ENCODE results near the gene SLC12A3.

The SLC12A3 gene

DNA sequence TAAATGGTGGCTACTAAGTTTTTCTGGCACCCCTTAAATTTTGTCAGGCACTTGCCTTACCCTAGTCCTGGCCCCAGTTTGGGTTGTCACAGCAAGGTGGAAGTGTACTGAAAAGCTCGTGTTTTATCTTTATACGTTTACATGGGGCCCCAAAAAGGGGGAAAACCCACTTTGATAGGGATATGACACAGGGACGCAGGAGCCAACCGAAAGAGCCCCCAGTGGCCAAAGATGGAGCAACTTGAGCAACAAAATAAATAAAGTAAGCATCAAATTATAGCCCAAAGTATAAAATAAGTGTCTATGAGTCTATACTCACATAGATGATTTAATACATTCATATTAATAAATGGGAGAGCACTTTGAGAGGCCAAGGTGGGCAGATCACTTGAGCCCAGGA lies 91.7 kb downstream of the SLC12A3 start:
- Histone ChIP-seq H3K27me3 (ENCODE audit: insufficient read depth, insufficient read length) (no peaks in the 10 kb centered on the region), H3K36me3 (ENCODE audit: insufficient read depth, insufficient read length, low read length) (no peaks in the 10 kb centered on the region), H3K9me3 (ENCODE audit: insufficient read depth, low read length) (peaks cover 26% of the 10 kb centered on the region), H3K9ac (ENCODE audit: insufficient read length, low read depth) (no peak overlapping the region), H3K4me1 (ENCODE audit: insufficient read depth, insufficient read length) (no peaks in the 10 kb centered on the region), H3K4me3 (ENCODE audit: insufficient read length, low read depth) (no peak overlapping the region)
- no peak for TF ChIP-seq SUZ12 (IDR thresholded peaks at IDR 0.05; ENCODE audit: extremely low read depth, insufficient read depth, insufficient read length)
- no peak for TF ChIP-seq YY1 (IDR thresholded peaks at IDR 0.05; ENCODE audit: insufficient read depth, insufficient read length)
- no peak for TF ChIP-seq ZNF274 (IDR thresholded peaks at IDR 0.05; ENCODE audit: low read depth, low read length)
- DNase-seq (ENCODE audit: low read depth, low spot score), result no peak

GRCh38 chr16:56960681-56961281 lies 95.8 kb downstream of the SLC12A3 start:
- H3K9me3 ChIP-seq (ENCODE audit: insufficient read depth, low read length), result peaks cover 10% of the 10 kb centered on the region; the same call in 1 of the 2 replicates
- TF ChIP-seq ZNF274 (IDR thresholded peaks at IDR 0.05; ENCODE audit: low read depth, low read length) (no peak), SUZ12 (IDR thresholded peaks at IDR 0.05; ENCODE audit: extremely low read depth, insufficient read depth, insufficient read length) (no peak), YY1 (IDR thresholded peaks at IDR 0.05; ENCODE audit: insufficient read depth, insufficient read length) (no peak)
- no peak for DNase-seq (ENCODE audit: low read depth, low spot score)
- no peaks in the 10 kb centered on the region for H3K27me3 ChIP-seq (ENCODE audit: insufficient read depth, insufficient read length)
- H3K36me3 ChIP-seq (ENCODE audit: insufficient read depth, insufficient read length, low read length), result no peaks in the 10 kb centered on the region
- no peak overlapping the region for H3K4me3 ChIP-seq (ENCODE audit: insufficient read length, low read depth)
- no peak overlapping the region for H3K9ac ChIP-seq (ENCODE audit: insufficient read length, low read depth)
- H3K4me1 ChIP-seq (ENCODE audit: insufficient read depth, insufficient read length), result peaks cover 3% of the 10 kb centered on the region

GRCh38 chr16:56961386-56961785 lies 96.4 kb downstream of the SLC12A3 start:
- Histone ChIP-seq H3K4me3 (ENCODE audit: insufficient read length, low read depth) (no peak overlapping the region), H3K9ac (ENCODE audit: insufficient read length, low read depth) (no peak overlapping the region), H3K9me3 (ENCODE audit: insufficient read depth, low read length) (0 out of 2 replicates have a peak, but pooled peaks cover 4% of the 10 kb centered on the region), H3K4me1 (ENCODE audit: insufficient read depth, insufficient read length) (peaks cover 3% of the 10 kb centered on the region), H3K36me3 (ENCODE audit: insufficient read depth, insufficient read length, low read length) (no peaks in the 10 kb centered on the region), H3K27me3 (ENCODE audit: insufficient read depth, insufficient read length) (no peaks in the 10 kb centered on the region)
- DNase-seq (ENCODE audit: low read depth, low spot score), result no peak
- TF ChIP-seq YY1 (IDR thresholded peaks at IDR 0.05; ENCODE audit: insufficient read depth, insufficient read length) (no peak), ZNF274 (IDR thresholded peaks at IDR 0.05; ENCODE audit: low read depth, low read length) (no peak), SUZ12 (IDR thresholded peaks at IDR 0.05; ENCODE audit: extremely low read depth, insufficient read depth, insufficient read length) (no peak)

DNA sequence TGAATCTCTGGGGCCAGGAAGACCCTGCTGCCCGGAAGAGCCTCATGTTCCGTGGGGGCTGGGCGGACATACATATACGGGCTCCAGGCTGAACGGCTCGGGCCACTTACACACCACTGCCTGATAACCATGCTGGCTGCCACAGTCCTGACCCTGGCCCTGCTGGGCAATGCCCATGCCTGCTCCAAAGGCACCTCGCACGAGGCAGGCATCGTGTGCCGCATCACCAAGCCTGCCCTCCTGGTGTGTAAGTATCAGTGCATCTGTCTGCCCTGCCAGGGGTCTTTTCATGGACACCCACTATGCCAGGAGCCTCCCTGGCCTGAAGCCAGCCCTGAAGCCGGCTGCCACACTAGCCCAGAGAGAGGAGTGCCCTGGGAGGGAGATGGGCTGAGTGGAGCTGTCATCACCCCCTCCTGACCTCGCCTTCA lies 96.9 kb downstream of the SLC12A3 start, which contains the start of gene CETP:
Gene CETP, plus strand, starts transcription at position 100 of the 431 bp plus-strand sequence. Its CDS starts 30 bp downstream, at position 130.
- H3K9me3 ChIP-seq (ENCODE audit: insufficient read depth, low read length), result no peaks in the 10 kb centered on the region
- no peak within 1 kb of the TSS for H3K9ac ChIP-seq (ENCODE audit: insufficient read length, low read depth)
- no peak for DNase-seq (ENCODE audit: low read depth, low spot score)
- H3K4me3 ChIP-seq (ENCODE audit: insufficient read length, low read depth), result no peak within 1 kb of the TSS
- no peaks in the 10 kb centered on the region for H3K36me3 ChIP-seq (ENCODE audit: insufficient read depth, insufficient read length, low read length)
- no peaks in the 10 kb centered on the region for H3K27me3 ChIP-seq (ENCODE audit: insufficient read depth, insufficient read length)
- peaks cover 3% of the 10 kb centered on the region for H3K4me1 ChIP-seq (ENCODE audit: insufficient read depth, insufficient read length)
- TF ChIP-seq YY1 (IDR thresholded peaks at IDR 0.05; ENCODE audit: insufficient read depth, insufficient read length) (no peak), SUZ12 (IDR thresholded peaks at IDR 0.05; ENCODE audit: extremely low read depth, insufficient read depth, insufficient read length) (no peak), ZNF274 (IDR thresholded peaks at IDR 0.05; ENCODE audit: low read depth, low read length) (no peak)

- Histone ChIP-seq H3K4me1 (ENCODE audit: insufficient read depth, insufficient read length) (peaks cover 3% of the 10 kb centered on the region), H3K9ac (ENCODE audit: insufficient read length, low read depth) (no peak overlapping the region), H3K36me3 (ENCODE audit: insufficient read depth, insufficient read length, low read length) (no peaks in the 10 kb centered on the region), H3K27me3 (ENCODE audit: insufficient read depth, insufficient read length) (no peaks in the 10 kb centered on the region), H3K4me3 (ENCODE audit: insufficient read length, low read depth) (no peak overlapping the region), H3K9me3 (ENCODE audit: insufficient read depth, low read length) (no peaks in the 10 kb centered on the region)
- TF ChIP-seq YY1 (IDR thresholded peaks at IDR 0.05; ENCODE audit: insufficient read depth, insufficient read length), result no peak
- no peak for TF ChIP-seq SUZ12 (IDR thresholded peaks at IDR 0.05; ENCODE audit: extremely low read depth, insufficient read depth, insufficient read length)
- no peak for TF ChIP-seq ZNF274 (IDR thresholded peaks at IDR 0.05; ENCODE audit: low read depth, low read length)
- DNase-seq (ENCODE audit: low read depth, low spot score), result peak; percentile 92
Measured at GRCh38 chr16:56964243-56965148, 99.5 kb downstream of the SLC12A3 start.
